Neural progenitor cell (in vitro differentiated cells): Measurements from ENCODE around the gene SNAPC2. TPM values are rescaled to one million over a fixed set of nuclear protein-coding genes. Genes with fewer than 3 reads are reported as not detected.

Experiments
- DNase-seq: peaks from one replicate; pipeline ENCODE4 v3.0.0-alpha.2; 2016; ENCODE audit warnings: low spot score
- H2AFZ ChIP-seq: fragments of 200-600 bp; sonication (generic); replicated peaks from 2 replicates; pipeline ENCODE4 v1.6.1; 2016; ENCODE audit warnings: antibody characterized with exemption
- H3F3A ChIP-seq: fragments of 200-600 bp; sonication (generic); 2 replicates; pipeline ENCODE4 v1.6.1; 2016; ENCODE audit warnings: antibody characterized with exemption, low read depth
- H3K27ac ChIP-seq: fragments of 200-600 bp; sonication (generic); 2 replicates; pipeline ENCODE4 v1.5.1; 2016; ENCODE audit warnings: mild to moderate bottlenecking
- H3K27me3 ChIP-seq: fragments of 200-600 bp; sonication (generic); 2 replicates; pipeline ENCODE4 v1.6.1; 2016; ENCODE audit warnings: mild to moderate bottlenecking, moderate library complexity
- H3K36me3 ChIP-seq: fragments of 200-600 bp; sonication (generic); 2 replicates; pipeline ENCODE4 v1.5.1; 2016
- H3K4me1 ChIP-seq: fragments of 200-600 bp; sonication (generic); 2 replicates; pipeline ENCODE4 v1.6.1; 2016; ENCODE audit warnings: mixed run types
- H3K4me2 ChIP-seq: fragments of 200-600 bp; sonication (generic); 2 replicates; pipeline ENCODE4 v1.6.1; 2016
- H3K4me3 ChIP-seq: fragments of 200-600 bp; sonication (generic); 2 replicates; pipeline ENCODE4 v1.5.1; 2016
- H3K79me2 ChIP-seq: fragments of 200-600 bp; sonication (generic); 2 replicates; pipeline ENCODE4 v1.6.1; 2016; ENCODE audit warnings: low read depth
- H3K9ac ChIP-seq: fragments of 200-600 bp; sonication (generic); 2 replicates; pipeline ENCODE4 v1.6.1; 2016
- H3K9me3 ChIP-seq: fragments of 200-600 bp; sonication (generic); 2 replicates; pipeline ENCODE4 v1.5.1; 2016; ENCODE audit warnings: low read depth
- H4K20me1 ChIP-seq: fragments of 200-600 bp; sonication (generic); 2 replicates; pipeline ENCODE4 v1.6.1; 2016; ENCODE audit warnings: low read depth
- H3K27ac Mint-ChIP-seq: 3 replicates; pipeline ENCODE4 v1.8.0; 2021; ENCODE audit warnings: mixed read lengths
- H3K27me3 Mint-ChIP-seq: 2 replicates; pipeline ENCODE4 v1.8.0; 2022; ENCODE audit warnings: low read depth, mild to moderate bottlenecking, inconsistent platforms, moderate library complexity, mixed read lengths; ENCODE audit not compliant: insufficient read depth
- H3K36me3 Mint-ChIP-seq: 3 replicates; pipeline ENCODE4 v1.8.0; 2021; ENCODE audit warnings: mixed read lengths
- H3K4me1 Mint-ChIP-seq: 3 replicates; pipeline ENCODE4 v1.8.0; 2021; ENCODE audit warnings: mixed read lengths
- H3K4me3 Mint-ChIP-seq: 3 replicates; pipeline ENCODE4 v1.8.0; 2021; ENCODE audit warnings: mild to moderate bottlenecking, moderate library complexity, mixed read lengths
- H3K9me3 Mint-ChIP-seq: 3 replicates; pipeline ENCODE4 v1.8.0; 2020; ENCODE audit warnings: mixed read lengths
- EZH2 ChIP-seq: fragments of 200-600 bp; sonication (generic); IDR thresholded peaks from 2 replicates; pipeline ENCODE4 v1.6.1; 2017; ENCODE audit warnings: antibody characterized with exemption, mild to moderate bottlenecking, moderate library complexity
- EZH2phosphoT487 ChIP-seq: fragments of 200-600 bp; sonication (generic); IDR thresholded peaks from 2 replicates; pipeline ENCODE4 v1.6.1; 2017; ENCODE audit warnings: antibody characterized with exemption
- total RNA-seq: library from RNA; depleted of rRNA; stranded (reverse); fragments of >200 nt; gene quantifications from 2 replicates; pipeline ENCODE4 v1.2.3, GENCODE V29; 2015; ENCODE audit warnings: low replicate concordance
- TF ChIP-seq, protein P1 (sequence below): fragments of 200-600 bp; sonication (generic); IDR thresholded peaks from 2 replicates; pipeline ENCODE4 v1.5.1; 2017; ENCODE audit warnings: antibody characterized with exemption, mild to moderate bottlenecking

Gene SNAPC2
- total RNA-seq, 1 donor from 2014 or later, result 5.7 TPM

GRCh38 chr19:7922836-7923195 lies 2.7 kb downstream of the SNAPC2 start:
- no peak overlapping the region for H3K4me2 ChIP-seq
- H3K9me3 Mint-ChIP-seq, result no peaks in the 10 kb centered on the region
- no peak overlapping the region for H3K4me3 ChIP-seq
- H3K4me1 Mint-ChIP-seq, result peaks cover 38% of the 10 kb centered on the region
- H3K4me1 ChIP-seq, result peaks cover 8% of the 10 kb centered on the region
- peaks cover 67% of the 10 kb centered on the region for H4K20me1 ChIP-seq
- peaks cover 8% of the 10 kb centered on the region for H3K79me2 ChIP-seq
- no peak overlapping the region for H2AFZ ChIP-seq
- no peak overlapping the region for H3K27ac ChIP-seq
- no peaks in the 10 kb centered on the region for H3K9me3 ChIP-seq
- peaks cover 26% of the 10 kb centered on the region for H3K27me3 Mint-ChIP-seq
- peak overlapping the region; percentile 61 for H3K4me3 Mint-ChIP-seq
- no peaks in the 10 kb centered on the region for H3K36me3 ChIP-seq
- peaks cover 49% of the 10 kb centered on the region for H3F3A ChIP-seq
- TF ChIP-seq, protein P1, sequence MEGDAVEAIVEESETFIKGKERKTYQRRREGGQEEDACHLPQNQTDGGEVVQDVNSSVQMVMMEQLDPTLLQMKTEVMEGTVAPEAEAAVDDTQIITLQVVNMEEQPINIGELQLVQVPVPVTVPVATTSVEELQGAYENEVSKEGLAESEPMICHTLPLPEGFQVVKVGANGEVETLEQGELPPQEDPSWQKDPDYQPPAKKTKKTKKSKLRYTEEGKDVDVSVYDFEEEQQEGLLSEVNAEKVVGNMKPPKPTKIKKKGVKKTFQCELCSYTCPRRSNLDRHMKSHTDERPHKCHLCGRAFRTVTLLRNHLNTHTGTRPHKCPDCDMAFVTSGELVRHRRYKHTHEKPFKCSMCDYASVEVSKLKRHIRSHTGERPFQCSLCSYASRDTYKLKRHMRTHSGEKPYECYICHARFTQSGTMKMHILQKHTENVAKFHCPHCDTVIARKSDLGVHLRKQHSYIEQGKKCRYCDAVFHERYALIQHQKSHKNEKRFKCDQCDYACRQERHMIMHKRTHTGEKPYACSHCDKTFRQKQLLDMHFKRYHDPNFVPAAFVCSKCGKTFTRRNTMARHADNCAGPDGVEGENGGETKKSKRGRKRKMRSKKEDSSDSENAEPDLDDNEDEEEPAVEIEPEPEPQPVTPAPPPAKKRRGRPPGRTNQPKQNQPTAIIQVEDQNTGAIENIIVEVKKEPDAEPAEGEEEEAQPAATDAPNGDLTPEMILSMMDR, result no peak
- no peak for TF ChIP-seq EZH2phosphoT487
- no peak for TF ChIP-seq EZH2
- H3K9ac ChIP-seq, result no peak overlapping the region
- DNase-seq, result no peak
- H3K36me3 Mint-ChIP-seq, result peaks cover 5% of the 10 kb centered on the region
- no peak overlapping the region for H3K27ac Mint-ChIP-seq
- peaks cover 20% of the 10 kb centered on the region for H3K27me3 ChIP-seq

DNA sequence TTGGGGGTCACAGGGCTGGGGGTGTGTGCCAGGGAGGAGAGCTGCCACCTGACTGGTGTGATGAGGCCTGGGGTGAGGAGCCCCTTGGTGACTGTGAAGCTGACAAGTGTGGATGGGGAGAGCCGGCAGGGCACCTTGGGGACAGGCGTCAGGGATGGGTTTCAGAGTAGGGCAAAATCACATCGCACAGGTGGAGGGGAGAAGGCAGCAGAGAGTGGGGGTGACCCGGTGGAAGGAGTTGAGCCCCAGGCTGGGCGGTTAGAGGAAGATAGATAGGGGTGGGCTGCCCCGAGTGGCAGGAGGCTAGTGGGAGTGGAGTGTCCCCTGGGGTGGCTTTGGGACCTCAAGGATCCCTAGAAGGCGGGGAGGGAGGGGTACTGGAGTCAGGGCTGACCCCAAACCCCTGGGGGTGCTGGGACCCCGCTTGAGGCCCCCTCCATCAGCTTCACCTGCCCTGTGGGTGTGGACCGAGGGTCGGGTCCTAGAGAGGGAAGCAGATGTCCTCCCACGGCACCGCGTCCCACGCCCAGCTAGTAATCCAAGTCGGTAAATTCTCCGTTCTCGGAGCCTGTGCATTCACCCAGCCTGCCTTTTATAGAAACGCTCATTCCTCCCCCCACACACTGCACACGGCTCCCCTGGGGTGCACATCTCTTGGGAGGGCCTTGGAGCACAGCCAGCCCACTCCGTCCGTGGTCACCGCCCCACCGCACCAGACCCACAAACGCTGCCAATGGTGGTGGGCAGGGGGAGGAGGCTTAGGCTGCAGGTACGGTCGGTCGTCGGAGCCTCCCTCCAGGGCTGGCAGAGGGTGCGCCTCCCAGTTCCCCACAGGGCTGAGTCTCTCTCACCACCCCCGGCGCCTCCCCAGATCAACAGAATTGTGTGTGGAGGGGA lies 3.4 kb downstream of the SNAPC2 start:
- H3K4me2 ChIP-seq, result no peak overlapping the region
- peaks cover 8% of the 10 kb centered on the region for H3K4me1 ChIP-seq

DNA sequence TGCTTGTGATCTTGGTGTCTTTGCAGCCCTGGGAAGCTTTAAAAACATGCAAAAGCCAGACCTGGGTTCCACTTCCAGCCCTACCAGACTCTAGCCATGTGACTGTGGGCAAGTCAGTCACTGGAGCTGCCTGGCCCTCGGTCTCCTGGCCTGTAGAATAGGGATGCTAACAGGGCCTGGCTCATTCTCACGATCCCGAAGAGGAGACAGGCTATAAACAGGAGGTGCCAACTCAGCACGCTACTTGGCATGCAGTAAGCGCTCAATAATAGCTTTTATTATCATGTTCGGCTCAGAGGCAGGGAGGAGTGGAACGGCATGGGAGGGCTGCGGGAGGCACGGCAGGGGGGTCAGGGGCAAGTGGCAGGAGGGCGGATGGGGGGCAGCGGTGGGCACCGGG lies 4.1 kb downstream of the SNAPC2 start:
- H3K9me3 ChIP-seq, result no peaks in the 10 kb centered on the region
- H3K9me3 Mint-ChIP-seq, result no peaks in the 10 kb centered on the region
- peaks cover 57% of the 10 kb centered on the region for H3F3A ChIP-seq
- H3K4me1 ChIP-seq, result peaks cover 8% of the 10 kb centered on the region
- no peak overlapping the region for H3K4me2 ChIP-seq
- H3K27ac ChIP-seq, result no peak overlapping the region
- H3K36me3 Mint-ChIP-seq, result peaks cover 7% of the 10 kb centered on the region
- no peak overlapping the region for H3K4me3 ChIP-seq
- H3K27ac Mint-ChIP-seq, result no peak overlapping the region
- peaks cover 8% of the 10 kb centered on the region for H3K79me2 ChIP-seq
- peaks cover 6% of the 10 kb centered on the region for H3K27me3 ChIP-seq
- TF ChIP-seq EZH2 (no peak), EZH2phosphoT487 (no peak)
- TF ChIP-seq, protein P1, result no peak
- H3K4me1 Mint-ChIP-seq, result peaks cover 43% of the 10 kb centered on the region
- H2AFZ ChIP-seq, result no peak overlapping the region
- H3K9ac ChIP-seq, result no peak overlapping the region
- no peaks in the 10 kb centered on the region for H3K36me3 ChIP-seq
- peaks cover 66% of the 10 kb centered on the region for H4K20me1 ChIP-seq
- peak overlapping the region; percentile 84 for H3K4me3 Mint-ChIP-seq
- peaks cover 19% of the 10 kb centered on the region for H3K27me3 Mint-ChIP-seq
- no peak for DNase-seq

More for the DNA sequence above, 3.4 kb downstream of the SNAPC2 start:
- H3K27ac ChIP-seq, result no peak overlapping the region
- H3K9me3 ChIP-seq, result no peaks in the 10 kb centered on the region
- Mint-ChIP-seq H3K27ac (peak overlapping the region; percentile 15), H3K4me3 (peak overlapping the region; percentile 61), H3K4me1 (peaks cover 37% of the 10 kb centered on the region), H3K36me3 (peaks cover 7% of the 10 kb centered on the region), H3K27me3 (peaks cover 19% of the 10 kb centered on the region), H3K9me3 (no peaks in the 10 kb centered on the region)
- H3F3A ChIP-seq, result peaks cover 53% of the 10 kb centered on the region
- no peaks in the 10 kb centered on the region for H3K36me3 ChIP-seq
- no peak overlapping the region for H3K9ac ChIP-seq
- peaks cover 70% of the 10 kb centered on the region for H4K20me1 ChIP-seq
- no peak overlapping the region for H3K4me3 ChIP-seq
- no peak overlapping the region for H2AFZ ChIP-seq
- TF ChIP-seq EZH2 (no peak), EZH2phosphoT487 (no peak)
- TF ChIP-seq, protein P1, result no peak
- DNase-seq, result no peak
- H3K27me3 ChIP-seq, result peaks cover 13% of the 10 kb centered on the region
- H3K79me2 ChIP-seq, result peaks cover 8% of the 10 kb centered on the region
